GM19023 (cell line): Measurements from ENCODE around the gene ARMC10.
"Not testable (repeated sequence)": the region's sequence is repeated elsewhere in the genome, so short reads cannot be mapped to it uniquely, and the experiment has no call there.

Source experiments
- ATAC-seq: cut with Tn5 transposase; IDR thresholded peaks from one replicate; pipeline ENCODE4 v1.9.1; 2021; ENCODE audit warnings: mild to moderate bottlenecking, moderate library complexity; ENCODE audit not compliant: unreplicated experiment

The ARMC10 gene

DNA sequence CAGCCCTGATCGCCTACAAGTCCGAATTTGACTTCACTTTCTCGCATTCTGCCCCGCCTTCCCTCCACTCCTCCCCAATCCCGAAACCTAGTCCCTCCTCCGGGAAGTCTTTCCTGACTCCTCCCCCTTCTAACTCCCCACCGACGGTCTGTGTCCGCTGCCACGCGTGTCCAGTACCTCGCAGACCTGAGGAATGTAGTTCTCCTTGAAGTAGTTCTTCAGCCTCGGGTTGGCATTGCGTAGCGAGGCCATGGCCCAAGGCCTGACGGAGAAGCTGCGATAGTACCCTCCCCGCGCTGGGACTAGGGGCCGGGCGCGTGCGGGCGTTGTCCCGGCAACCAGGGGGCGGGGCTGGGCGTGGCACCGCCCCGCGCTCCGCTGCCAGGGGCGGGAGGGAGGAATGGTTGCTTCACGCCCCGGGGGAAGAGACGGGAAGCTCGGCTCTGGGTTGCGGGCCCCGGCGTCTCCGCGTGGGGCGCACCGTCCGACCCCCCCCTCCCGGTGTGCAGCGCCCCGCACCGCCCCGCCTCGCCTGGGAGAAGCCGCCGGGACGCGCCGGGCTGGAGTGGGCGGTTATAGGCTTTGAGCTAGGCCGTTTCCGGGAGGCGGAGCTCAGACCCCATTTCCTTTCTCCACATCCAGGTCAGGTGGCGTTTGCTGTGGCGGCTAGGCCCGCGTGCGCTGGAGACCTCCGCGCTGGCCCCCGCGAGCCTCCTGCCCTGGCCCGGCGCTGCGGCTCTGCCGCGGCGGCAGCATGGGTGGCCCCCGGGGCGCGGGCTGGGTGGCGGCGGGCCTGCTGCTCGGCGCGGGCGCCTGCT is at the start of gene ARMC10, which contains the start of gene FBXL13:
Gene ARMC10 (plus strand): TSS at position 622 of the 818 bp plus-strand sequence. CDS start 133 bp downstream, at position 755.
Gene FBXL13 (minus strand): TSS at position 278 of the 818 bp plus-strand sequence.
- peak; percentile 90 for ATAC-seq

- no peak for ATAC-seq
Observed at GRCh38 chr7:103025341-103025740, 49.6 kb upstream of the ARMC10 start.

DNA sequence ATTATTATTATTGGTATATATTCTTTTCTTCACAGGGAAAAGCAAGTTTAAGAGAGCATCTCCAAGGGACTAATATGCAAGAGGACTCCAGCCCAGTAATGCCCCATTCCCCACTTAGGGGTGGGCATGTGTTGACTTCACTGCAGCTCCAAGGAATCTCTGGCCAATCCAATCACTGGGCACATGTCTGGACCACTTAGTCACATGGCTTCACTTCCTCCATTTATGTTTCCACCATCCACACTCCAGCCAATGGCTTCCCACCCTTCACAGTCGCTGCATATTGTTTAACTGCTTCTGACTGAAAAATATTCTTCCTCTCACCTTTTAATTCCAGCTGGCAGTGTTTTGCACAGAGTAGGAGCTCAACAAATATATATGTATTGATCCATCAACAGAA is 43.9 kb upstream of the ARMC10 start:
- ATAC-seq: no peak

DNA sequence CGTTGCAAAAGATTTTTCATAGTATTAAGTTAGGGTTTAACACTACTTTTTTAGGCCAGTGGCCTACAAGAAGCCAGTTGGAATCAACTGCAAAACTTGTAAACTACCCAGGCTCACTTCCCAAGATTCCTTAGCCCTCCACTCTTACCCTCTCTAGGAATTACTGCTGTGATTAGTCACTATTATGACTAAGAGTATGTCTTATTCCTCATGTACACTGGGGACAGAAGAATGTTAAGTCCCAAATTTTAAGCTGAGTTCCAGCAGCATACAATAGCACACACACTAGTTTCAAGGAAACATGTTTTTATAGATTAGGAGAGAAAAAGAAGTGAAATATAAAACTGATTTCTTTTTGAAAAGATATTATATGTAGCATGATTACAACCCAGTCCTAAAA is 43.2 kb upstream of the ARMC10 start:
- ATAC-seq: no peak

GRCh38 chr7:103034318-103034717 is 40.6 kb upstream of the ARMC10 start:
- ATAC-seq: not testable (repeated sequence)

DNA sequence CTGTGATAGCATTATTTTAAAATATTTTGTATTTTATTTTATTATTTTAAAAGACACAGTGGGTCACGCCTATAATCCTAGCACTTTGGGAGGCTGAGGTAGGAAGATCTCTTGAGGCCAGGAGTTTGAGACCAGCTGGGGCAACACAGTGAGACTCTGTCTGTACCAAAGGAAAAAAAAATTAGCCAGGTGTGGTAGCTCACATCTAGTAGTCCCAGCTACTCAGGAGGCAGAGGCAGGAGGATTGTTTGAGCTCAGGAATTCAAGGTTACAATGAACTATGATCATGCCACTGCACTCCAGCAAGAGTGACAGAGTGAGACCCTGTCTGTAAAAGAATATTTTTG is 37.5 kb upstream of the ARMC10 start:
- no peak for ATAC-seq

- not testable (repeated sequence) for ATAC-seq
Observed at GRCh38 chr7:103037823-103038739, 36.9 kb upstream of the ARMC10 start.

DNA sequence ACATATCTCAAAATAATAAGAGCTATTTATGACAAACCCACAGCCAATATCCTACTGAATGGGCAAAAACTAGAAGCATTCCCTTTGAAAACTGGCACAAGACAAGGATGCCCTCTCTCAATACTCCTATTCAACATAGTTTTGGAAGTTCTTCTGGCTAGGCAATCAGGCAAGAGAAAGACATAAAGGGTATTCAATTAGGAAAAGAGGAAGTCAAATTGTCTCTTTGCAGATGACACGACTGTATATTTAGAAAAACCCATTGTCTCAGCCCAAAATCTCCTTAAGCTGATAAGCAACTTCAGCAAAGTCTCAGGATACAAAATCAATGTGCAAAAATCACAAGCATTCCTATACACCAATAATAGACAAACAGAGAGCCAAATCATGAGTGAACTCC is 33.1 kb upstream of the ARMC10 start:
- ATAC-seq: not testable (repeated sequence)

DNA sequence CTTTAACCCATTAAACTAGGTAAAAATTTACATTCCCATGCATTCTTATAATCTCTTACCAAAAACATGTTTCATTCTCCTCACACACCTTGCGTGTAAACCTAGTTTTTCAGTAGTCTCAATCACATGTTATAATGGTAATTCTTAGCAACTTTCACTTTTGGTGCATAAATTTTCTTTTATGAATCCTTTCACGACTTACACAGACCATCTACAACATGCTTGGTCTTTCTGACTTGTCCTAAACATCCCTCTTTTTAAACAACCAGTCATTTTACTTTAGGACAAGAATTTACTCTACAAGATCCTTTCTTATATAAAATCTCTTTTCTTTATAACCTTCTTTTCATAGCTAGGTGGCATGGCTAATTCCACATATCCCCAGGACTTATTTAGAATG is 26.1 kb upstream of the ARMC10 start:
- ATAC-seq: no peak

DNA sequence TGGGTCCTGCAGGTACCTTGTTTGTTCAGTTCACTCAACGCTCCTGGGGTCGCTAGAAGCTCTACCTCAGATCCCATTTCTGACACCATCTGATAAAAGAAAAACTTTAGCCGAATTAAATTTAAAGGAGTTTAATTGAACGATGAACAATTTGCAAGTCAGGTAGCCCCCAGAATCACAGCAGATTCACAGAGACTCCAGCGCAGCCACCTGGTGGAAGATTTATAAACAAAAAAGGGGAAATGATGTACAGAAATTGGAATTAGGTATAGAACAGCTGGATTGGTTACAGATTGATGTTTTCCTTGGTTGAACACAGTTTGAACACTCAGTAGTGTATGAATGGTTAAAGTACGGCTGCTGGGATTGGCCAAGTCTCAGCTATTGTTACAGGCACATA is 23.4 kb upstream of the ARMC10 start:
- ATAC-seq: no peak

- not testable (repeated sequence) for ATAC-seq
Observed at GRCh38 chr7:103056006-103056405, 18.9 kb upstream of the ARMC10 start.

DNA sequence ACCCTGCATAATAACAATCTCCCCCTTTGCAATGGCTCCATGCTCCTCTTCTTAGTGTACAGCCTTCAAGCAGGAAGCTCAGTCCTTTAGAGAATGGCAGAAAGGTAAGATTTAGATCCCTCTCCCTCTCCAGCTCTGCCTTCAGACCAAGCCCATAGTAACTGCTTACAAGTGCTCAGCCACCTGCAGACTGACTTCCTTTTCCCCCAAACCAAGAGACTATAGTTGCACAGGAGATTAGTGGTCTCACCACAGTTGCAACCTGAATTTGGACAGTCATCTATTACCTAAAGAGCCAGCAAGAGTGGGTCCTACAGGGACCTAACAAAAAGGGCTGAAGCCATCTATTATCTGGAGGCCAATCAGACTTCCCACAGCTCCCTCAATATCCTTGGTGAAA is 16.8 kb upstream of the ARMC10 start:
- no peak for ATAC-seq

- ATAC-seq: no peak
Observed at GRCh38 chr7:103059471-103059870, 15.5 kb upstream of the ARMC10 start.

DNA sequence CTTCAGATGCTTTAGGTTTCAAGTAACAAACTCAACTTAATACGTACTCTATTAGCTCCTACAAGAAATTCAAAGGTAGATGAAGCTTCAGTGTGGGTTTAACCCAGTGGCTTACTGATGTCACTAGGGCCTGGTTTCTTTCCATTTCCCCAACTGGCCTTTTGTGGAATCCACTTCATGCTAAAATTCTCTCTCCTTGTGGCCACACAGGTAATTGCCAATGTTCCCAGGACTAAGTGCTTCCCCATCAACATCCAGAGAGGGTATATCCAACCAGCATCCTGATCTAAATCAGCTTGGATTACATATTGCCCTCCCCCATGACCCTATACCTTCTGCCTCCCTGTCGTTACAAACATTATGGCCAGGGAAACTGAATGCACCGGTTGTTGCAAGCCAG is 11.0 kb upstream of the ARMC10 start:
- no peak for ATAC-seq

DNA sequence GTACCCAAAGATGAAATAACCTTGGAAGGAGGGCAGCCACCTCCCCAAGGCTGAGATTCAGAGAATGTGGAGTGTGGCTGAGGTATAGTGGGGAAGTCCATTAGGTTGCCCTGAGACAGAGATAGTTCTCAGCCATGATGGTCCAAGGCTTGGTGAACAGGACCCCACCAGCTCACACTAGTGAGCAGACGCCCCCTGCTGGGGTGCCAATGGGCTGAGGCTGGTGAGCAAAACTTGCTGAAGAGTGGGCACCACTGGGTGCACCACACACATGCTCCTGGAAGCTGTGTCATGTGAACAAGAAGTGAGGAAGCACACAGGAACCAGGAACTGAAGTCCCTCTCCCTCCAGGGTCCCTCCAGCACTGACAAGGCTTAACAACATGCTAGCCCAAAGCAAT is 9.3 kb upstream of the ARMC10 start:
- no peak for ATAC-seq

DNA sequence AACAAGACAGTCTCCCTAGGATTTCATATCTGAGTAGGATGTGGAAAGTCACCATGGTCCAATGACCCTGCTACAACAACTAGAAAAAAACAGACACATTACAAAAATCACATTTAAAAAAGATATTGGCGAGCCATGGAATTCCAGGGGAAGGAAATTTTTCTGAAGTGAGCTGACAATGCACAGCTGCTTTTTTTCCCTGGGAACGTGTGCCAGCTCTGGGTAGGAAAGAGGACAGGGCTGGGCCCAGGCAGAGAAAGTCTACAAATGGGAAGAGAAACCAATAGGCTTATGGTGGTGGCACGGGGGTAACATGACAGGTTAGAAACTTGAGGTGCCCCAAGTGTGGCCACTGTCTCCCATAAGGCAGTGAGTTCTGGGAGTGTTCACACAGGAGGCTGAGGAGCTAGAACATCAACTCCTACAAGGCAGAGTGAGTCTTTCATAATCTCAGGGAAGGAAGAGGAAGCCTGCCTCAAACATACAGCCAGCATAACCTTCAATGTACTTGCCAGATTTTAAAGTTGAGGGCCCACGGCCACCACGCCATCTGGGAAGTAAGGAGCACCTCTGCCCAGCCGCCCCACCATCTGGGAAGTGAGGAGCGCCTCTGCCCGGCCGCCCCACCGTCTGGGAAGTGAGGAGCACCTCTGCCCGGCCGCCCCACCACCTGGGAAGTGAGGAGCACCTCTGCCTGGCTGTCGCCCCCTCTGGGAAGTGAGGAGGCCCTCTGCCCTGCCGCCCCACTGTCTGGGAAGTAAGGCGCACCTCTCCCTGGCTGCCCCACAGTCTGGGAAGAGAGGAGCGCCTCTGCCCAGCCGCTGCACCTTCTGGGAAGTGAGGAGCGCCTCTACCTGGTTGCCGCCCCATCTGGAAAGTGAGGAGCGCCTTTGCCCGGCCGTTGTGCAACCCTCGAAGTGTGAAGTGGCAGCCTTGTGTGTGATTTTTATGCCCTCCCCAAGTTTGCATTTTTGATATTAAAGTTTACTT is 6.2 kb upstream of the ARMC10 start:
- ATAC-seq: no peak

DNA sequence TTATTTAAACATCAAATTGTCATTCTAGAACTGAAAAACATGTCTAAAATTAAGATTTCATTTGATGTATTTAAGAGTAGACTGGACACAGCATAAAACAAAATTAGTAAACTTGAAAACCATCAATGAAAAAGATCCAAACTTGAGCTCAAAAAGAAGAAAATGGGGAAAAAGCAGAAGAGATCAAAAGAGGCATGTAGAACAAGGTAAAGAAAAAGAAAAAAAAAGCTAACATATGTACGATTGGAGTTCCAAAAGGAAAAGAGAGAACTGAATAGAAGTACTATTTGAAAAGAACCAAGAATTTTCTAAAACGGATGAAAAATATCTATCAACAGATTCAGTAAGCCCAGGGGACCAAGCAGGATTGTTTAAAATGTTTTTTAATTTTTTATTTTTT is 3.9 kb upstream of the ARMC10 start:
- ATAC-seq: no peak

DNA sequence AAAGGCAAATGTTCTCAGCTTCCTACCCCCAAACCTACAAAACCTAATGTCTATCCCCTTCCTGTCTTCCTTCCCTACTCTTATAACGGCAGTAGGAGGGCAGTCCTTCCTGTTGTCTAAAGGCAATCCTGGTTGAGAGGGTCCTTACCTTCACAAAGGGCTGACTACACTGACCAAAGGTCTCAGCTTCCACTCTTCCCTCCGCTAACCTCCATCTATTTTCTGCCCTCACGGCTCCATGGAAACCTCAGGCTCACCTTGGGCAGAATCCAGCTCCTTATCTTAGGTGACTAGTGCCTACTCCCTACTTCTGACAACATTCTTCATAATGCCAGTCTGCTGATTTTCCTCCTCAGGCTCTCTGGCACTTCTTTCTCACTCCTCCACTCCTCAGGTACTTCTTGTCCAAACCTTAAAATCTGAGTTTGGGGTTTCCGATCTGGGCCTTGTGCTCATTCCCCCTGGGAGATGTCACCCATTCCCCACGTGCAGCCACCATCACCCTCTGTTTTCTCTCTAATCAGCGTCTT is 886 bp upstream of the ARMC10 start:
- no peak for ATAC-seq

GRCh38 chr7:103075337-103075918 is 488 bp downstream of the ARMC10 start:
- ATAC-seq: peak; percentile 60

DNA sequence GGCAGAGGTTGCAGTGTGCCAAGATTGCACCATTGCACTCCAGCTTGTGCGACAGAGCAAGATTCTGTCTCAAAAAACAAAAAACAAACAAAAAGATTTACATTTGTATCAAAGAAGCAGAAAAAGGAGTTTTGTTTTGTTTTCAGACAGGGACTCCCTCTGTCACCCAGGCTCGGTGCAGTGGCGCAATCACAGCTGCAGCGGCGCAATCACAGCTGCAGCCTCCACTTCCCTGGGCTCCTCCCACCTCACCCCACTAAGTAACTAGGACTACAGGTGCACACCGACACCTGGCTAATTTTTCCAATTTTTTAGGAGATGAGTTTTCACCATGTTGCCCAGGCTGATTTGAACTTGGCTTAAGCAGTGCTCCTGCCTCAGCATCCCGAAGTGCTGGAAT is 1.8 kb downstream of the ARMC10 start:
- no peak for ATAC-seq
